H1 (cell line): ENCODE measurements around the gene SAMD4A.

Experiments used
- BCL11A ChIP-seq, 2 experiments: IDR thresholded peaks; one replicate each; pipeline ENCODE4 v1.6.1; 2011; ENCODE audit warnings: low read depth in 2 of 2, low read length in 2 of 2, mild to moderate bottlenecking in 2 of 2
- CHD2 ChIP-seq: IDR thresholded peaks from 2 replicates; pipeline ENCODE4 v1.6.1; 2012; ENCODE audit warnings: low read length, improper control_type of control experiment
- RFX5 ChIP-seq: IDR thresholded peaks from 2 replicates; pipeline ENCODE4 v1.6.1; 2011; ENCODE audit warnings: low read depth, low read length, improper control_type of control experiment, borderline replicate concordance

DNA sequence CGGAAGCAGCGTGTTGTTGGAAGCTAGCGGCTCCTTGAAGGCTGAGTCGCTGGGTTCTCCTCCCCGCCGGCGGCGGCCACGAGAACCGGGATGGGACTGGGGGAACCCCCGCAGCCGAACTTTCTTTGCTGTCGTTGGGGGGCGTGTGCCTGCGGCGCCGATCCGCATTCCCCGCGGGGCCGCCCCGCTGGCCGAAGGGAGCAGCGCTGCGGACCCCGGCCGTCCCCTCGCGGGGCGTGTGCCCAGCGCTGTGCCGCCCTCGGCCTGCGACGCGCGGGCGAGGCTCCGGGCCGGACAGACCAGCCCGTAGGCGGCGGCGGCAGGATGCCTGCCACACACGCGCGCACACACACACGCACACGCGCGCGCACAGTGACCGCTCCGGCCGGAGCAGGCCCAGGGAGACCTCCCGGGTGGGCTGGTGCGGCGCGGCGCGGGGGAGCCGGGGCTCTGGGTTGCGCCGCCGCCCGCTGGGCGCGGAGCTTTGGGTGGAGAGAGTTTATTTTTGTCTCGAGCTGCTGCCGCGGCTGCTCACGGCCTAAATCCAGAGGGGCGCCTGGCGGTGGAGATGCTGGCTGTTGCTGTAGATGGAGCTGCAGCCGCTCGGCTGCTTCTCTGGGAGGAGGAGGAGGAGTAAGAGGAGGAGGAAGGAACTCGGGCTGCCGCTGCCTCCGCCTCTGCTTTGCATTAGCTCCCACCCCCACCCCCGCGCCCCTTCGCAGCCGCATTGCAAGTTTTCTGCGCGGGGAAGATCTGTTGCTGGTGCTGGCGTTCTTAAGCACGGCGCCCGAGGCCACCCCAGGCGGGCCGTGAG lies at the start of gene SAMD4A:
- TF ChIP-seq CHD2, result no peak
- TF ChIP-seq BCL11A (IDR thresholded peaks at IDR 0.05; ENCODE audit: low read depth in 2 of 2, low read length in 2 of 2), result no peak
- TF ChIP-seq RFX5, result no peak
